WERI-Rb-1 (cell line): Measurements from ENCODE around the gene SS18L1.

Experiments
- DNase-seq: peaks from one replicate; pipeline ENCODE4 v3.0.0-alpha.2; 2020
- H3K27ac ChIP-seq: fragments of 250-450 bp; sonication (Bioruptor Pico); 2 replicates; pipeline ENCODE4 v1.5.1; 2020; ENCODE audit warnings: mild to moderate bottlenecking, moderate library complexity
- H3K27me3 ChIP-seq: fragments of 250-450 bp; sonication (Bioruptor Pico); 2 replicates; pipeline ENCODE4 v1.5.1; 2021; ENCODE audit warnings: mild to moderate bottlenecking, low read depth, moderate library complexity; ENCODE audit not compliant: insufficient read depth, severe bottlenecking
- H3K36me3 ChIP-seq: fragments of 250-450 bp; sonication (Bioruptor Pico); 2 replicates; pipeline ENCODE4 v1.5.1; 2020; ENCODE audit warnings: mild to moderate bottlenecking, moderate library complexity
- H3K4me3 ChIP-seq: 2 replicates; pipeline ENCODE4 v1.5.1; 2011; ENCODE audit warnings: low read depth, mild to moderate bottlenecking, control low read depth, low read length
- H3K9me3 ChIP-seq: fragments of 250-450 bp; sonication (Bioruptor Pico); 2 replicates; pipeline ENCODE4 v1.5.1; 2021; ENCODE audit warnings: mild to moderate bottlenecking, moderate library complexity; ENCODE audit not compliant: severe bottlenecking
- CTCF ChIP-seq: IDR thresholded peaks from 2 replicates; pipeline ENCODE4 v1.5.1; 2011; ENCODE audit warnings: low read depth, mild to moderate bottlenecking, control low read depth, inconsistent platforms, low read length

The SS18L1 gene

GRCh38 chr20:62178316-62179161, 35.0 kb downstream of the SS18L1 start:
- H3K27ac ChIP-seq, result no peak overlapping the region
- no peaks in the 10 kb centered on the region for H3K9me3 ChIP-seq
- peaks cover 59% of the 10 kb centered on the region for H3K36me3 ChIP-seq
- no peak for TF ChIP-seq CTCF
- no peaks in the 10 kb centered on the region for H3K27me3 ChIP-seq
- H3K4me3 ChIP-seq, result no peak overlapping the region
- DNase-seq, result no peak

- H3K27me3 ChIP-seq, result no peaks in the 10 kb centered on the region
- TF ChIP-seq CTCF, result no peak
Observed at GRCh38 chr20:62179162-62179504, 35.6 kb downstream of the SS18L1 start.

DNA sequence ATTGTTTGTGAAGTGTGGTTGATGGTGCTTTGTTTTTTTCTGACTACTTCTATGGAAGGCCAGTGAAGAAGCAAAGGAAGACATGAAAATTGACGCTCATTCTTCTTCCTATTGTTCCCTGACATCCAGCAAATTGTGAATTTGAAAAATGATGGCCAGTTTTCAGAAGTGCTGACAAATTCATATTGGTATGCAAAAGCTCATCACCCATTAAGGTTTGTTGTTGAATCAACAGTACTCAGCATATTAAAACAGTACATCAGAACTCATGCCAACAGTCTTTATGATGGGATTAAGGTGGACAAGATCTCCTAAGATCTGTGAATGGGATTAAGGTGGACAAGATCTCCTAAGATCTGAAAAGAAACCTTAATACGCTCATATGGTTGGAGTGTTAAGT, 38.2 kb downstream of the SS18L1 start:
- no peak overlapping the region for H3K27ac ChIP-seq
- DNase-seq, result no peak
- peaks cover 32% of the 10 kb centered on the region for H3K36me3 ChIP-seq
- H3K4me3 ChIP-seq, result peak overlapping the region; percentile 86; the same call in 1 of the 2 replicates
- no peak for TF ChIP-seq CTCF
- no peaks in the 10 kb centered on the region for H3K9me3 ChIP-seq
- H3K27me3 ChIP-seq, result no peaks in the 10 kb centered on the region

More at GRCh38 chr20:62179162-62179504, 35.6 kb downstream of the SS18L1 start:
- Histone ChIP-seq H3K27ac (no peak overlapping the region), H3K9me3 (no peaks in the 10 kb centered on the region), H3K36me3 (peaks cover 54% of the 10 kb centered on the region), H3K4me3 (no peak overlapping the region)
- no peak for DNase-seq

DNA sequence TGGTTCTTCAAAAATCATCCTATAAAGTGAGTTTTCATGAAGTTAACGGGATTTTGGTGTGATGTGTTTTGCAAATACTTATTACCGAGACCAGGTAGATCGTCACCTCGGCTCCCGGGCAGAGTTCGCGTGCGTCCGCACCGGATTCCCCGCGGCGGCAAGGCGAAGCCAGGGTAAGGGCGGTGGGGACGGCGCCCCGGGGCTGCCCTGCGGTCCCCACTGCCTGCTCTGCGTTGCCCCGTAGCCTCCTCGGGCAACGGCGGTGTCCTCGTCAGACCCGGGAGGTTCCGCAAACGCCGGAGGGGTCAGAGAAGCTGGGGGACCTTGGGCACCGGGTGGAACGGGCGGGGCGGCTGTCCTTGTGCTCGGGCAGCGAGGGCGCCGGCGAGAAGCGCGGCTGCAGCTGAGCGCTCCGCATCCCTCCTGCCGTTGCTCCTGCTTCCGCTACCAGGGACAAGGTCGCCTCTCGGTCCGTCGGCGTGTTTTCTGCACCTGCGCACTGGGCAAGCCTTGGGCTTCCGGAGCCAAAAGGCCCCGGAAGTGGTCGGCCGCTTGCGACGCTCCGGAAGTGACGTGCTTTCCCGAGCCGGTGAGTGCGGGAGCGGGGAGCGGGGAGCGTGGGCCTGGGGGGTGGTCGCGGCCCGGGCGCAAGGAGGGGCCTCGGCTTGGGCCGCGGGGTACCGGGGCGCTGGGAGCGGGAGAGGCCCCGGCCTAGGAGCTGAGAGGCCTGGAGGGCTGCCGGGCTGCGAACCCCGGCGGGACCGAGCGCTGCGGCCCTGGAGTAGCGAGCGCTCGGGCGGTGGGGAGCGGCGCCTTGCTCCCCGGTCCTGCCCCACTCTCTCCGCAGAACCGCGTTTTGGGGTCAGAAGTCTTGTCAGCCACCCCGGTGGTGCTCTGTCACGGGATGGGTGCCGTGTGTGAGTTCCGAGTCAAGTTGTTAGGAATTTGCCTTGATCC, 39.2 kb downstream of the SS18L1 start, which contains the start of gene MTG2:
Gene MTG2, plus strand, starts transcription at position 560 of the 957 bp plus-strand sequence. CDS start 10,393 bp downstream, outside the sequence.
- Histone ChIP-seq H3K27ac (peak within 1 kb of the TSS; percentile 91), H3K9me3 (no peaks in the 10 kb centered on the region), H3K4me3 (peak within 1 kb of the TSS; percentile 86), H3K36me3 (peaks cover 30% of the 10 kb centered on the region), H3K27me3 (no peaks in the 10 kb centered on the region)
- no peak for TF ChIP-seq CTCF
- peak; percentile 96 for DNase-seq

GRCh38 chr20:62183426-62184142, 40.0 kb downstream of the SS18L1 start:
- no peaks in the 10 kb centered on the region for H3K27me3 ChIP-seq
- no peaks in the 10 kb centered on the region for H3K9me3 ChIP-seq
- TF ChIP-seq CTCF, result no peak
- DNase-seq, result no peak
- peak overlapping the region; percentile 86 for H3K4me3 ChIP-seq
- peaks cover 28% of the 10 kb centered on the region for H3K36me3 ChIP-seq
- peak overlapping the region; percentile 91 for H3K27ac ChIP-seq
